Rectal smooth muscle tissue (tissue), 1 donor: ENCODE data around the gene ZBTB16.

ENCODE experiments used
- H3K27ac ChIP-seq: one replicate; pipeline ENCODE4 v1.7.0; 2013; ENCODE audit warnings: low read depth, low read length, inconsistent platforms
- H3K27me3 ChIP-seq: one replicate; pipeline ENCODE4 v1.7.0; 2013; ENCODE audit warnings: low read length; ENCODE audit not compliant: control insufficient read depth, insufficient read depth
- H3K36me3 ChIP-seq: one replicate; pipeline ENCODE4 v1.7.0; 2013; ENCODE audit warnings: low read length; ENCODE audit not compliant: control insufficient read depth, insufficient read depth
- H3K4me1 ChIP-seq: one replicate; pipeline ENCODE4 v1.7.0; 2013; ENCODE audit warnings: low read length; ENCODE audit not compliant: control insufficient read depth, insufficient read depth
- H3K4me3 ChIP-seq: one replicate; pipeline ENCODE4 v1.7.0; 2013; ENCODE audit warnings: low read length
- H3K9ac ChIP-seq: one replicate; pipeline ENCODE4 v1.7.0; 2013; ENCODE audit warnings: low read length

Gene ZBTB16

GRCh38 chr11:114288136-114288535 lies 228.6 kb downstream of the ZBTB16 start:
- Histone ChIP-seq H3K27me3 (no peaks in the 10 kb centered on the region), H3K9ac (no peak overlapping the region), H3K27ac (no peak overlapping the region), H3K4me3 (no peak overlapping the region), H3K4me1 (no peaks in the 10 kb centered on the region), H3K36me3 (no peaks in the 10 kb centered on the region)

- no peaks in the 10 kb centered on the region for H3K36me3 ChIP-seq
- H3K4me3 ChIP-seq, result no peak overlapping the region
- H3K4me1 ChIP-seq, result peaks cover 3% of the 10 kb centered on the region
- H3K9ac ChIP-seq, result no peak overlapping the region
- no peak overlapping the region for H3K27ac ChIP-seq
- H3K27me3 ChIP-seq, result no peaks in the 10 kb centered on the region
Observed at GRCh38 chr11:114289779-114290178, 230.3 kb downstream of the ZBTB16 start.

- peaks cover 5% of the 10 kb centered on the region for H3K4me1 ChIP-seq
- H3K9ac ChIP-seq, result no peak overlapping the region
- no peak overlapping the region for H3K27ac ChIP-seq
- H3K4me3 ChIP-seq, result no peak overlapping the region
- no peaks in the 10 kb centered on the region for H3K27me3 ChIP-seq
- no peaks in the 10 kb centered on the region for H3K36me3 ChIP-seq
Observed at GRCh38 chr11:114290503-114291235, 231.2 kb downstream of the ZBTB16 start.

- H3K27ac ChIP-seq, result no peak overlapping the region
- no peak overlapping the region for H3K4me3 ChIP-seq
- no peaks in the 10 kb centered on the region for H3K27me3 ChIP-seq
- peaks cover 11% of the 10 kb centered on the region for H3K4me1 ChIP-seq
- no peak overlapping the region for H3K9ac ChIP-seq
- no peaks in the 10 kb centered on the region for H3K36me3 ChIP-seq
Observed at GRCh38 chr11:114291381-114291780, 231.9 kb downstream of the ZBTB16 start.

- H3K4me1 ChIP-seq, result peaks cover 14% of the 10 kb centered on the region
- no peak overlapping the region for H3K4me3 ChIP-seq
- no peak overlapping the region for H3K9ac ChIP-seq
- no peaks in the 10 kb centered on the region for H3K36me3 ChIP-seq
- no peaks in the 10 kb centered on the region for H3K27me3 ChIP-seq
- peak overlapping the region; percentile 3 for H3K27ac ChIP-seq
Observed at GRCh38 chr11:114291842-114292680, 232.6 kb downstream of the ZBTB16 start.

GRCh38 chr11:114293201-114293711 lies 233.7 kb downstream of the ZBTB16 start:
- no peak overlapping the region for H3K4me3 ChIP-seq
- H3K27me3 ChIP-seq, result no peaks in the 10 kb centered on the region
- peak overlapping the region; percentile 93 for H3K27ac ChIP-seq
- no peaks in the 10 kb centered on the region for H3K36me3 ChIP-seq
- H3K4me1 ChIP-seq, result peaks cover 14% of the 10 kb centered on the region
- no peak overlapping the region for H3K9ac ChIP-seq

GRCh38 chr11:114295676-114296604 lies 236.4 kb downstream of the ZBTB16 start, which contains the start of gene NNMT:
NNMT (plus strand) TSS chr11:114296399; CDS start chr11:114296557, 158 bp downstream.
- Histone ChIP-seq H3K4me3 (peak within 1 kb of the TSS; percentile 47), H3K27me3 (no peaks in the 10 kb centered on the region), H3K9ac (no peak within 1 kb of the TSS), H3K27ac (peak within 1 kb of the TSS; percentile 93), H3K36me3 (no peaks in the 10 kb centered on the region), H3K4me1 (peaks cover 14% of the 10 kb centered on the region)

- Histone ChIP-seq H3K9ac (no peak overlapping the region), H3K36me3 (no peaks in the 10 kb centered on the region), H3K27ac (peak overlapping the region; percentile 93), H3K4me3 (peak overlapping the region; percentile 47), H3K4me1 (peaks cover 14% of the 10 kb centered on the region), H3K27me3 (no peaks in the 10 kb centered on the region)
Observed at GRCh38 chr11:114296605-114297372, 237.3 kb downstream of the ZBTB16 start.

- Histone ChIP-seq H3K9ac (no peak overlapping the region), H3K36me3 (no peaks in the 10 kb centered on the region), H3K27ac (peak overlapping the region; percentile 50), H3K27me3 (no peaks in the 10 kb centered on the region), H3K4me1 (peaks cover 14% of the 10 kb centered on the region), H3K4me3 (peak overlapping the region; percentile 44)
Observed at GRCh38 chr11:114297806-114298709, 238.5 kb downstream of the ZBTB16 start.

GRCh38 chr11:114298710-114299109 lies 239.2 kb downstream of the ZBTB16 start:
- peaks cover 13% of the 10 kb centered on the region for H3K4me1 ChIP-seq
- H3K9ac ChIP-seq, result no peak overlapping the region
- no peak overlapping the region for H3K27ac ChIP-seq
- H3K27me3 ChIP-seq, result no peaks in the 10 kb centered on the region
- H3K4me3 ChIP-seq, result no peak overlapping the region
- H3K36me3 ChIP-seq, result no peaks in the 10 kb centered on the region
